Amniotic epithelial cell (primary cell): ENCODE data around the gene NPFF.

Source experiments
- DNase-seq: peaks from one replicate; pipeline ENCODE4 v3.0.0-alpha.2; 2010; ENCODE audit warnings: low read depth

Gene NPFF

DNA sequence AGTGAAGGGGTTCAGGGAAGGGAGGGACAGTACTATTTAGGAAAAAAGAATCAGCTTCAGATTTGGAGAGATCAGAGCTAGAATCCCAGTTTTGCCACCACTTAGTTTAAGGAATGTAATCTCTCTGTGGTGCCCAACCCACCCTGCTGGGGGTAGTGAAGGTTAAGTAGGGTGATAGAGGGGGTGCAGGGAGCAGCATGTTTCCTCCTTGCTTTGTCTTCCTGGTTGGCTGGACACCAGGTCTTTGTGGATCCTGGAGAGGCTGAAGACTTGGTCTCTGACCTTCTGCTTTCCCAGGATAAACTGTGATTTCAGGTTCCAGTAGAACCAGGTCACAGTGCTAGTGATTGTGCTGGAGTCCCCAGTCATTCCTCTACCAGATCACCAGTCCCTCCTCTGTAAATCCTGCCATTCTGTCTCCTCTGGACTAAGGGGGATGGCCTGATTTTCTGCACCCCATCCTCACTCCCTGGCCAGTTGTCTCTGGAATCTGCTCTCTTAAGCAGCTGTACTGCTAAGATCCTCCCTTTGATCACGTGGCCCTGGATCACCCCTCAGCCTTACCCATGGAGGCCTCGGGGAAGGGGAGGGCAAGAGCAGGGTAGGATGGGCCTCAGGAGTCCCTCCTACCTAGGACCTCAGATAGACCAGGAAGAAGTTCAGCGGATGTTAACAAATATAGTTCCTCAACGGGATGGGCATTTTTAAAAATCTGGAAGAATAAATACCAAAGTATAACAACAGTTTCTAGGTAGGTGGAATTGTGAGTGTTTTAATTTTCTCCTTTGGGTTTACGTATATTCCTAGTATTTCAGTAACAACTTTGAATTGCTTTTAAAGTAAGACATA, 11.2 kb downstream of the NPFF start:
- DNase-seq, result peak; percentile 95

DNA sequence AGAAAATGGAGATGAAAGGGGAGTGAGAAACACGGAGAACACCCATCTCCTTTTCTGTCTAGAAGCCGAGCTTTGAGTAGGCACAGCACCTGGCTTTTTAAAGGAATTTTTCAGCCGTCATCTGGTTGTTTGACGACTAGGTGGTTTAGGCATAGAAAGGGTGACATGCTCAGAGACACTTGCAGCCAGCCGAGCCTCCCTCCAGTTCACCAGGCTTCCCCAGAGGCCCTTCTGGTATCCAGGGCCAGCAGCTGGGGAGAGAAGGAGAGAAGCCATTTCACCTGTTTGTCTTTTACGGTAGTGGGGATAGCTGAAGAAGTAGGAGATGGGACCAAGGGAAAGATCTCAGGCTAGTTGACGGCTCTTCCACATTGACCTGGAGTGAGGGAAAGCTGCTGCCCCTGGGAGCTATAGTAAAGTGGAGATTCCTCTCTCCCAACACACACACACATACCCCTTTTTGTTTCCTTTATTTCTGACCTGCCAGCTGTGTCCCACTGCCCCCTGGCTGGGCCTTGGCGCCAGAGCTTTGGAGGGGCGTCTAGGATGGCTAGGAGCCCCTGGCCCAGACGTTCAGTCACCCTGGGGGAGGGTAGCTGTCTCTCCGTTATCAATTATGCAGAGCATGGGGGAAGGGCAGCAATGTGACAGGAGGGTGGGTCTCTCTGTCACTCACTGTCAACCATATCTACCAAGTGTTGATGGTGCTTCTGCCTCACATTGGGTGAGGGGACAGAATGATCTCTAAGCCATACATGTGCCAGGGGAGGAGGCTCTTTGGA, 13.5 kb downstream of the NPFF start:
- DNase-seq, result no peak

- DNase-seq, result peak; percentile 79
Observed at GRCh38 chr12:53492830-53493609, 14.3 kb downstream of the NPFF start.

DNA sequence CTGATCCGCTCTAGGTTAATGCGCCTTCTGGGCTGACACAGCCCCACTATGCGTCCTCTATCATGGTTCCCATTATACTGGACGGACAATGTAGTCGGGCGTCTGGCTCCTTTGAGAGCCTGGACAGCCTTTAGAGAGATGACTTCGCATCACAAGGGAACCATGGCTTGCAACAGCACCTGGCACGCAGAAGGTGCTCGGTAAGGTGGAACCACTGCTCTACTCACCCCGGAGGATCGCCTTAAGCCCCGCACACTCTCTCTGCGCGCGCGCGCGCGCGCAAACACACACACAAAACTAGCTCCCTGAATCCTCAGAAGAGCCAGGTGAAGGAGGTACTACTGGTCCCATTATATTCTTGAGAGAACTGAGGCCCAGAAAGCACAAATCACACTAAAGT, 15.1 kb downstream of the NPFF start:
- DNase-seq, result no peak

GRCh38 chr12:53489242-53489864, 17.9 kb downstream of the NPFF start:
- no peak for DNase-seq

DNA sequence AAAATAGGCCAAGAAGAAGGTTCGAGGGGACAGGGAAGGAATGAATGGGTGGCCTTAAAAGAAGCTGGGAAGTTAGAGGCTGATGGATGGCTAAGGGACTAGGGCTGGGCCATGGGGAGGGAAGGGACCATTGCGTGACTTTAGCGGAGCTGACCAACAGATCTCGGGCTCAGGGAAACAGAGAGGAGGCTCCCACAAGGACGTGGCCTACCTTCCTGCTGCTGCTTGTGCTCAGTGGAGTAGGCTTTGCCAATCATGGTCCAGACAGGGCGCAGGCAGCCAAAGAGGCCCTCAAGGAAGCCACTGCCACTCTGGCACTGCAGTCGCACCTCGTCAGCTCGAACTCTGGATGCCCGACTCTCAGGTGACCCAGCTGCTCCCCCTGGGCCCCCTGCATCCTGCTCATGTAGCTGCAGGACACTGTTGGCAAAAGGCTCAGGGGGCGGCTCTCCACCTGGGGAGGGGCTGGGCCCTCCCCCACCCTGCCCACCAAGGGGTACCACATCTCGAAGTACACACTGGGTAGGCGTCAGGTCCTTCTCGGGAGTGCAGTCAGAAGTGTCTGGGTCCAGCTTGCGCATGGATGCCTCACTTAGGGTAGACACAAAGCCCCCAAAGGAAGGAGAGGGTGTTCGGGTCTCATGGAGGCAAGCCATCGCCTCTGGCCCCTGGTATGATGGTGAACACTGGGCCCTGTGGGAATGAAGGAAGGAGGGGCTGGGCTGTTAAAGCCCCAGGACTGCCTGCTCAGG, 20.4 kb downstream of the NPFF start:
- no peak for DNase-seq

GRCh38 chr12:53485955-53486735, 21.1 kb downstream of the NPFF start:
- no peak for DNase-seq

GRCh38 chr12:53484686-53485575, 22.4 kb downstream of the NPFF start:
- DNase-seq, result no peak

DNA sequence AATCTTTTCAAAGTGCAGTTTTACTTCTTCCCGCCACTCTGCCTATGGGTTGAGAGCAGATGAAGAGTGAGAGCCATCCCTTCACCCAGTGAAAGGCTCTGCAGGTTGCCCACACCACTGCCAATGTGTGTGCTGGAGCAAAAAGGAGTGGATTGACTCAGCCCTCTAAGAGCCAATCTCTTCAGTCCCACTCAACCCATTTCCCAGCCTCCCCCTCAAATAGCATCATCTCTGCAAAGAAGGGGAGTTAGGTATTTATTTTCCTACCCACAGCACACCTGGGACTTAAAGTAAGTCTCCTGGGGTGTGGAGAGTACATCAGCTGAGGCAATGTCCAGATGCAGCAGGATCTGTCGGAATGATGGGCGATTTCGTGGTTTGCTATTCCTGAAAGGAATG, 23.3 kb downstream of the NPFF start:
- peak; percentile 23 for DNase-seq

DNA sequence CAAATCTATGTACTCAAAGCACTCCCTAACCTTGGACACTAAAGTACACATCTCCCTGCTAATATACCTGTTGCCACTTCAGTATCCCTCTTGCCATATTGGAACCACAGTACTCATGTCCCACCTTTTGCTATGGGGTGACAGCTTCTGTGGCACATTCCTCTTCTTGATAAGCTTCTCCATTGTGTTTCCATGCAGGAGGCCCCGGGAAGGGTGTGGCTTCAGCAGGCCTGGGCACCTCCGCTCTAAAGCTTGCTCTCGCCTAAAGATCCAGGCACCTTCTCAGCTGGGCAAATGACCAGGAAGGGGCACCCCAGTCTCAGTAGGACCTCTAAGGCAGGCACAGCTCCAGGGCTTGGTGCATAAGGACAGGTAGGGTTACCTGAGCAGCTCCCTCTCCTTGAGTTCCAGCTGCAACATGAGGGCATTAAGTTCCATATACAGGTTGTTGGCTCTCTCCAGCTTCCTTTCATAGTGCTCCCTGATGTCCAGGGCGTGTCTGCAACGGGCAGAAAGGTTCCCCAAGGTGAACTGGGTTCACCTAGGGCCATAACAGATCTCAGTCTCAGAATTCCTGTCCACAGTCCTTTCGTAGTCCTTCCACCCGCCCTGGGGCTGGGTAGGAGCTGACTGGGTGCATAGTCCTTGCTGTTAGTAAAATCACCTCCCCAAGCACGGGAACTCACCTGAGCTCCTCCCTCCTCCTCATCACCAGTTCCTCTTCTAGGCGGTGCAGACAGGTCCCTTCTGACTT, 23.9 kb downstream of the NPFF start:
- no peak for DNase-seq

DNA sequence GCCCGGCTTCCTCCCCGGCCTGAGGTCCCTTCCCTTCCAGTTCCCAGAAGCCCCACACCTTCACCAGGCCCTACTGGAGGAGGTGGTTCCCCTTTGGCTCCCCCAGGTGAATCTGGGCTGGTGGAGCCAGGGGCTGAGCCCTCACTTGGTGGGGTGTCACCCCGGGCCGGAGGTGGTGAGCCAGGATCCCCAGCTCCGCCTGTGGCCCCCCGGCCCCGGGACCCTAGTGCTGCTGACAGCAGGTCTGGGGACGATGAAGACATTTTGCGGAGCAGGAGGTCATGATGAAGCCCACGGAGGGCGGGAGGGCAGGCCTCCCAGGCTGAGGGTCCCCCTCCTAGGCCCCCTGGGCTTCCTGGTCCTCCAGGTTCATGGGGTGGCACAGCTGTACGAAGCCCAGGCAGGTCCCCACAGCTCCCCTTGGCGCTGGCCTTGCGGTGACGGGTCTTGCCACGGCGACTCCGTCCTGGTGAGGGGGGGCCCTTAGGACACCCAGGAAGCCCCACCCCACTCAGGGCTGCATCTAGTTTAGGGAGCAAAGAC, 24.6 kb downstream of the NPFF start:
- no peak for DNase-seq

- DNase-seq, result peak; percentile 38
Observed at GRCh38 chr12:53481939-53482586, 25.2 kb downstream of the NPFF start.

DNA sequence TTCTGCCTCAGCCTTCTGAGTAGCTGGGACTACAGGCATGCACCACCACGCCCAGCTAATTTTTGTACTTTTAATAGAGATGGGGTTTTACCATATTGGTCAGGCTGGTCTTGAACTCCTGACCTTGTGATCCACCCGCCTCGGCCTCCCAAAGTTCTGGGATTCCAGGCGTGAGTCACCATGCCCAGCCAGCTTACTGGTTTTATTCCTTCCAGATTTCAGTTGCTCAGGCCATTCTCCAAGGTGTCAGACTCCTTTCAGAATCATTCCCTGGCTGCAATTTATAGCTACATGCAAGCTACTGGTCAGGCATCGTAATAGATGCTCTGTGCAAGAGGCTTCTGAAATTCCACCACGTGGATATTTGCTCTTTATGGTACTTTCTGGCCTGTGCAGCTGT, 25.8 kb downstream of the NPFF start:
- DNase-seq, result peak; percentile 81

GRCh38 chr12:53480491-53481442, 26.5 kb downstream of the NPFF start:
- DNase-seq, result no peak

- DNase-seq, result no peak
Observed at GRCh38 chr12:53479331-53479730, 28.0 kb downstream of the NPFF start.

- DNase-seq, result peak; percentile 27
Observed at GRCh38 chr12:53478865-53479264, 28.4 kb downstream of the NPFF start.

DNA sequence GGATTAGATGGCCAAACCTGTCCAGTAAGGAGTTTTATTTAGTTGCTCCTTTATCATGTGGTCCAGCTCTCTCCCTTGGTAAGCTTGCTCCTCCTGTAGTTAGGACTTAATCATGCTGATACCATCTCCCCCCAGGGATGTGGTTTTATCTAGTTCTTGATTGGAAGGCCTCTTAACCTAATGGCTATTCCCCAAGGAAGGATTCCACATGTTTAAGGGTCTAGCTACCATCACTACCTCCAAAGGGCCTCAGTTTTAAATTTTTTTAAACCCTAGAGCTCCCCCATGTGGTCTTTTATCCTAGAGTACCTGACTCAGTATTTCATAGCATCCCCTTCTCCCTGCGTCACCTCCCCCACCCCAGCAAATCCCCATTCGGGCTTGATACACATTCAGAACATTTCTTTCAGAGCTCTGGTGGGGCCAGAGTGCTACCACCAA, 30.5 kb downstream of the NPFF start:
- peak; percentile 46 for DNase-seq
